Mammary epithelial cell (primary cell): ENCODE measurements around the gene INPP4A.

Source experiments
- EZH2 ChIP-seq: IDR thresholded peaks from 2 replicates; pipeline ENCODE4 v1.6.1; 2012; ENCODE audit warnings: low read length, inconsistent platforms, borderline replicate concordance
- TF ChIP-seq, protein P1 (sequence below), 2 donors: IDR thresholded peaks in 1 of 2; conservative IDR thresholded peaks in 1 of 2; 2 replicates each; pipeline ENCODE4 v1.5.1; 2011 to 2012; ENCODE audit warnings: inconsistent platforms in 2 of 2, low read length in 2 of 2, mild to moderate bottlenecking in 2 of 2, control low read depth in 1 of 2, low read depth in 1 of 2; ENCODE audit not compliant: insufficient read depth in 1 of 2; ENCODE audit errors: extremely low read depth in 1 of 2

DNA sequence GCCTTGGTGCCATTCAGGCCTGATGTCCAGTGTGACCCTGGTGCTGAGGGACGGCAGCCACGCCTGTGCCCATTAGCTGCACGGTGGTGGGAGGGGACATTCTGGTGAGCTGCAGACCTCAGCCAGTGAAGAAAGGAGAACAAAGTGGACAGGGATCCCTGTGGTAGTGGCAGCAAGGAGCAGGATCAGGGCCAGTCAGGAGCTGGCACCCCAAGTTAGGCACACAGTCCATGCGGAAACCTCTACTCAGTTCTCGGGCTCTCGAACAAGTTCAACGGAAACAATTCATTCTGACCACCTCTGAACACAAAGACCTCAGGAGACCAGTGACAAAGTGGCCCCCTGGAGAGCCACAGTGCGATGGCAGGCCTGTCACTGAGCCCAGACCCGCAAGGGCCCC is 133.6 kb downstream of the INPP4A start:
- TF ChIP-seq, protein P1, sequence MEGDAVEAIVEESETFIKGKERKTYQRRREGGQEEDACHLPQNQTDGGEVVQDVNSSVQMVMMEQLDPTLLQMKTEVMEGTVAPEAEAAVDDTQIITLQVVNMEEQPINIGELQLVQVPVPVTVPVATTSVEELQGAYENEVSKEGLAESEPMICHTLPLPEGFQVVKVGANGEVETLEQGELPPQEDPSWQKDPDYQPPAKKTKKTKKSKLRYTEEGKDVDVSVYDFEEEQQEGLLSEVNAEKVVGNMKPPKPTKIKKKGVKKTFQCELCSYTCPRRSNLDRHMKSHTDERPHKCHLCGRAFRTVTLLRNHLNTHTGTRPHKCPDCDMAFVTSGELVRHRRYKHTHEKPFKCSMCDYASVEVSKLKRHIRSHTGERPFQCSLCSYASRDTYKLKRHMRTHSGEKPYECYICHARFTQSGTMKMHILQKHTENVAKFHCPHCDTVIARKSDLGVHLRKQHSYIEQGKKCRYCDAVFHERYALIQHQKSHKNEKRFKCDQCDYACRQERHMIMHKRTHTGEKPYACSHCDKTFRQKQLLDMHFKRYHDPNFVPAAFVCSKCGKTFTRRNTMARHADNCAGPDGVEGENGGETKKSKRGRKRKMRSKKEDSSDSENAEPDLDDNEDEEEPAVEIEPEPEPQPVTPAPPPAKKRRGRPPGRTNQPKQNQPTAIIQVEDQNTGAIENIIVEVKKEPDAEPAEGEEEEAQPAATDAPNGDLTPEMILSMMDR (conservative IDR thresholded peaks at IDR 0.05 in 1 of 2, IDR thresholded peaks at IDR 0.05 in 1 of 2; ENCODE audit: extremely low read depth in 1 of 2, insufficient read depth in 1 of 2, low read depth in 1 of 2, low read length in 2 of 2) = no peak
- TF ChIP-seq EZH2 = no peak
